ENCODE measurements around the gene HOXA9.

HOXA9 gene

GRCh38 chr7:27196287-27196767 lies 31.0 kb upstream of the HOXA9 start:
- H3K4me3 ChIP-seq (replicated peaks; ENCODE audit: low read depth, low read length) = peak overlapping the region; percentile 83
- TF ChIP-seq, protein P1, sequence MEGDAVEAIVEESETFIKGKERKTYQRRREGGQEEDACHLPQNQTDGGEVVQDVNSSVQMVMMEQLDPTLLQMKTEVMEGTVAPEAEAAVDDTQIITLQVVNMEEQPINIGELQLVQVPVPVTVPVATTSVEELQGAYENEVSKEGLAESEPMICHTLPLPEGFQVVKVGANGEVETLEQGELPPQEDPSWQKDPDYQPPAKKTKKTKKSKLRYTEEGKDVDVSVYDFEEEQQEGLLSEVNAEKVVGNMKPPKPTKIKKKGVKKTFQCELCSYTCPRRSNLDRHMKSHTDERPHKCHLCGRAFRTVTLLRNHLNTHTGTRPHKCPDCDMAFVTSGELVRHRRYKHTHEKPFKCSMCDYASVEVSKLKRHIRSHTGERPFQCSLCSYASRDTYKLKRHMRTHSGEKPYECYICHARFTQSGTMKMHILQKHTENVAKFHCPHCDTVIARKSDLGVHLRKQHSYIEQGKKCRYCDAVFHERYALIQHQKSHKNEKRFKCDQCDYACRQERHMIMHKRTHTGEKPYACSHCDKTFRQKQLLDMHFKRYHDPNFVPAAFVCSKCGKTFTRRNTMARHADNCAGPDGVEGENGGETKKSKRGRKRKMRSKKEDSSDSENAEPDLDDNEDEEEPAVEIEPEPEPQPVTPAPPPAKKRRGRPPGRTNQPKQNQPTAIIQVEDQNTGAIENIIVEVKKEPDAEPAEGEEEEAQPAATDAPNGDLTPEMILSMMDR (IDR thresholded peaks at IDR 0.05; ENCODE audit: low read depth, low read length, missing control alignments) = peak; percentile 71
- DNase-seq (ENCODE audit: extremely low read depth, low read depth) = no peak

GRCh38 chr7:27194686-27195379 lies 29.5 kb upstream of the HOXA9 start:
- DNase-seq (ENCODE audit: extremely low read depth, low read depth) = no peak
- peak overlapping the region; percentile 83 for H3K4me3 ChIP-seq (replicated peaks; ENCODE audit: low read depth, low read length)
- TF ChIP-seq, protein P1 (IDR thresholded peaks at IDR 0.05; ENCODE audit: low read depth, low read length, missing control alignments) = no peak

DNA sequence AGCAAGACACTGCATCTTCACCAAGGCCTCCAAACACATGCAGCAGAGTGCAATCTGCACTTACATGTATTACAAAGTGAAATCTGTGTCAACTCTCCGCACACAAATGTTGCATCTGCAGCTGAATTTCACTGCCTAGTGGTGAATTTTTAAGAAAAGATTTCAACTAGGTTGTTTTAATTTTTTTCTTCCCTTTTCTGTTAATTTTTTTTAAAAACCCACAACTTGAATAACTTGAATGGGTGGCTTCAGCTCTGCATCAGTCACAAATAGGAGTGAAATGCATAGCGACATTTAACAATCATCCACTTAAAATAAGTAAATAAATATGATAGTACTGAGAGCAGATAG lies 28.6 kb upstream of the HOXA9 start:
- DNase-seq (ENCODE audit: extremely low read depth, low read depth) = no peak
- peak overlapping the region; percentile 83 for H3K4me3 ChIP-seq (replicated peaks; ENCODE audit: low read depth, low read length)
- TF ChIP-seq, protein P1 (IDR thresholded peaks at IDR 0.05; ENCODE audit: low read depth, low read length, missing control alignments) = no peak

DNA sequence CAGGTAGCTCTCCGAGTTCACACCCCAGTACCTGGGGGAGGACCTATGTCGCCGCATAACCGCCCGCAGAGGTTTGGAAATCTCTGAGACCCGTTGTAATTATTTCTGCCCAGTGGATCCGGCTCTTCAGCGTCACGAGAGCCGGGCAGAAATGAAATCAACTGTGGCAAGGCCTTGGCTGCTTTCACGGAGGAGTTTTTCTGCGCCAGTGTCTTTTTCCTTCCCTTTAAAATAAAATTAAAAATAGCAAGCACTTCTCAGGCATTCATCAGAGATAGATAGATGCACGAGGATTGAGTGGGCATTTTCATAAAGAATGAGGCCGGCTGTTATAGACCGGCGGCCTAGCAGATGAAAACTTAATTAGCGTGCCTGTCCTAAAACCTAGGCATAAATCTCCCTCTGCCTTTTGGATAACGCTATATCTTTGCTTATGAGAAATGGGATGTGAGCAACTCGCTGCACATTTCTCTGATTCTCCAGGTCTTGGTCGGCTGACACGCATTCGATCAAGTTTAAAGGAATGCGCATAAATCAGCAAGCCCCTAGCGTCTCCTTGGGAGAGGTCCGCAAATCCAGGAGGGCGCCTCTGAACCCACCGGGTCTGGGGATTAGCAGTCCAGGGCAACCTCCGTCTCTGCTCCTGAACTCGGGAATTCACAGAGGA lies 28.1 kb upstream of the HOXA9 start:
- TF ChIP-seq, protein P1 (IDR thresholded peaks at IDR 0.05; ENCODE audit: low read depth, low read length, missing control alignments) = no peak
- no peak for DNase-seq (ENCODE audit: extremely low read depth, low read depth)
- H3K4me3 ChIP-seq (replicated peaks; ENCODE audit: low read depth, low read length) = peak overlapping the region; percentile 83

DNA sequence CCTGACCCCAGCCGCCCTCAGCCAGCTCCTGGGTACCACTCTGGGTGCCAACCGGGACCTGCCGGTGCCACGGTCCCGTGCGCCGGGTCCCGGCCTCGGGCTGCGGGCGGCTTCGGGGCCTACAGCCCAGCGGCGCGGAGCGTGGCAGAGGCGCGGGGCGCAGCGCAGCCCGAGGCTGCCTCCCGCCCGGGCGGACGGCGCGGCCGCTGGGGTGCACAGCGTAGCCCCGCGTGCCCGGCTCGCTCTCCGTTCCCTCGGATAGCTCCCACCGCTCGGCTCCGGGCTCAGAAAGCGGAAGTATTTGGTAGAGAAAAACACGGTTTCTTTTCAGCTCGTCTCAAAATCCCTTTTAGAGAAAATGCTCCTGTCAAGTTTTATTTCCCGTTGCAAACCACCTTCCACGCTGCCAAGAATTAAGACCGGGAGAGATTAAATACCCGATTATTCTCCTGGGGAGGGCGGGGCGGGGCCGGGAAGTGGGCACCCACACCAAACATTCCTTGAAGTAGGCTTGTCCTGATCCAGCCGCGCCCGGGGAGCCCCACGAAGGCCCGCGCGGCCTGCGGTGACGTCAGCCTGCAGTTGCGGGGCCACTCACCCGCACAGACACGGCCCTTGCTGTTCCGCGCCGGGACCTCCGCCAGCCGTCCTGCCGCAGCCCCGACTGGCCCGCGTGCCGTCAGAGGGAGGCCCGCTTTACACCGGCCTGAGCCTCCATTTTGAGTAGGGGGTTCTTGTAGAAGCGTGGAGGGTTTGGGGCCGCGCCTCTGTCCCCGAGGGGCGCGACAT lies 27.4 kb upstream of the HOXA9 start:
- DNase-seq (ENCODE audit: extremely low read depth, low read depth) = no peak
- peak overlapping the region; percentile 83 for H3K4me3 ChIP-seq (replicated peaks; ENCODE audit: low read depth, low read length)
- TF ChIP-seq, protein P1 (IDR thresholded peaks at IDR 0.05; ENCODE audit: low read depth, low read length, missing control alignments) = no peak

GRCh38 chr7:27191833-27192545 lies 26.7 kb upstream of the HOXA9 start:
- TF ChIP-seq, protein P1 (IDR thresholded peaks at IDR 0.05; ENCODE audit: low read depth, low read length, missing control alignments) = no peak
- peak overlapping the region; percentile 83 for H3K4me3 ChIP-seq (replicated peaks; ENCODE audit: low read depth, low read length)
- no peak for DNase-seq (ENCODE audit: extremely low read depth, low read depth)

All from HFF-Myc (cell line).